Measurements from ENCODE around the gene SLC22A16.
"Not testable (repeated sequence)": the region's sequence is repeated elsewhere in the genome, so short reads cannot be mapped to it uniquely, and the experiment has no call there.

SLC22A16 gene

GRCh38 chr6:110462884-110463481, 13.4 kb downstream of the SLC22A16 start:
- no peak for TF ChIP-seq CTCF (conservative IDR thresholded peaks at IDR 0.05; ENCODE audit: low read length)
- no peak overlapping the region for H3K4me3 ChIP-seq (ENCODE audit: low read length)
- DNase-seq (ENCODE audit: low read depth), result no peak

GRCh38 chr6:110461376-110461775, 15.0 kb downstream of the SLC22A16 start:
- DNase-seq (ENCODE audit: low read depth), result no peak
- no peak overlapping the region for H3K4me3 ChIP-seq (ENCODE audit: low read length)
- TF ChIP-seq CTCF (conservative IDR thresholded peaks at IDR 0.05; ENCODE audit: low read length), result no peak

GRCh38 chr6:110459137-110459536, 17.3 kb downstream of the SLC22A16 start:
- no peak overlapping the region for H3K4me3 ChIP-seq (ENCODE audit: low read length)
- no peak for DNase-seq (ENCODE audit: low read depth)
- no peak for TF ChIP-seq CTCF (conservative IDR thresholded peaks at IDR 0.05; ENCODE audit: low read length)

- H3K4me3 ChIP-seq (ENCODE audit: low read length), result no peak overlapping the region
- no peak for DNase-seq (ENCODE audit: low read depth)
- TF ChIP-seq CTCF (conservative IDR thresholded peaks at IDR 0.05; ENCODE audit: low read length), result no peak
Measured at GRCh38 chr6:110458476-110458875, 17.9 kb downstream of the SLC22A16 start.

- TF ChIP-seq CTCF (conservative IDR thresholded peaks at IDR 0.05; ENCODE audit: low read length), result peak; percentile 42
- peak; percentile 18 for DNase-seq (ENCODE audit: low read depth)
- H3K4me3 ChIP-seq (ENCODE audit: low read length), result not testable (repeated sequence)
Measured at GRCh38 chr6:110457567-110458175, 18.7 kb downstream of the SLC22A16 start.

GRCh38 chr6:110456694-110457093, 19.7 kb downstream of the SLC22A16 start:
- DNase-seq (ENCODE audit: low read depth), result no peak
- no peak overlapping the region for H3K4me3 ChIP-seq (ENCODE audit: low read length)
- no peak for TF ChIP-seq CTCF (conservative IDR thresholded peaks at IDR 0.05; ENCODE audit: low read length)

GRCh38 chr6:110449541-110449895, 26.9 kb downstream of the SLC22A16 start:
- DNase-seq (ENCODE audit: low read depth), result no peak
- TF ChIP-seq CTCF (conservative IDR thresholded peaks at IDR 0.05; ENCODE audit: low read length), result no peak
- H3K4me3 ChIP-seq (ENCODE audit: low read length), result no peak overlapping the region

All from AG10803 (cell line).